Activated T-cell treated with anti-CD3 and anti-CD28 coated beads, Interleukin-2, amount 50 U/mL, for 48 hours (primary cell): ENCODE results near the gene UGT2A3.
"Not testable (repeated sequence)": the region's sequence is repeated elsewhere in the genome, so short reads cannot be mapped to it uniquely, and the experiment has no call there.

Experiments
- DNase-seq, 2 experiments: peaks; one replicate each; pipeline ENCODE4 v3.0.0-alpha.2; 2020

UGT2A3 gene

GRCh38 chr4:68951078-68951805 lies at the start of gene UGT2A3:
Gene UGT2A3 (minus strand): TSS chr4:68951804. CDS start chr4:68951760, 44 bp downstream.
- DNase-seq, result no peak

GRCh38 chr4:68997040-68997439 lies 45.4 kb upstream of the UGT2A3 start:
- DNase-seq, result no peak

DNA sequence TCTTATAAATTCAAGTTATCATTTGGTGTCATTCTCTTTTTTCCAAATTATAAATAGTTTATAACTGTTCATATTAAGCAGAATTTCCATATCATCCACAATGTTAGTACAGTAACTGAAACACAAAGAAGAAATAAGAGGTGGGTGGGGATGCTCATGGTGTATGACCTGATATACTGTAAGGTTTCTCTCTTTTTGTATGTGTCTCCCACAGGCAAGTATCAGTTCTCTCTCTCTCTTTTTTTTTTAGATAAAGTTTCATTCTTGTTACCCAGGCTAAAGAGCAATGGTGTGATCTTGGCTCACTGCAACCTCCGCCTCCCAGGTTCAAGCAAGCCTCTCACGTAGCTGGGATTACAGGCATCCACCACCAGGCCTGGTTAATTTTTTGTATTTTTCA lies 43.7 kb upstream of the UGT2A3 start:
- DNase-seq, result no peak

- no peak for DNase-seq
Observed at GRCh38 chr4:68987007-68987406, 35.4 kb upstream of the UGT2A3 start.

DNA sequence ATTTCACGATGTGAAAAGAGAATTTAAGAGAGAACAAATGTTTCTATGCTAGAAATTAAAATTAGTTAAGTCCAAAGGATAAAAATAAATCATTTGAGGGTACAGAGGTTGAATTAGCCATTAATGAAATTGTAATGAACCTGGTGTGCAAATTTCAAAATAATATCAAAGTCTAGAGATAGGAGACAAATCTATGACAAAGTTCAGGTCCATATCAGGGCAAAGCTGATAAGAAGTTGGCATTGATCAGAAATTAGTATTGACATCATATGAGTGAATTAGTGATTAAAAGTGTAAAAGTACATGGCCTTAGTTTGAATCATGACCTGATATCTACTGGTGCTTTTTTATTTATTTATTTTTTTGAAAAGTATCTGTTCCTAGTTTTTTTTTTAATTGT lies 33.8 kb upstream of the UGT2A3 start:
- no peak for DNase-seq

- DNase-seq, result no peak
Observed at GRCh38 chr4:68984947-68985346, 33.3 kb upstream of the UGT2A3 start.

GRCh38 chr4:68963374-68963773 lies 11.8 kb upstream of the UGT2A3 start:
- DNase-seq, result no peak

DNA sequence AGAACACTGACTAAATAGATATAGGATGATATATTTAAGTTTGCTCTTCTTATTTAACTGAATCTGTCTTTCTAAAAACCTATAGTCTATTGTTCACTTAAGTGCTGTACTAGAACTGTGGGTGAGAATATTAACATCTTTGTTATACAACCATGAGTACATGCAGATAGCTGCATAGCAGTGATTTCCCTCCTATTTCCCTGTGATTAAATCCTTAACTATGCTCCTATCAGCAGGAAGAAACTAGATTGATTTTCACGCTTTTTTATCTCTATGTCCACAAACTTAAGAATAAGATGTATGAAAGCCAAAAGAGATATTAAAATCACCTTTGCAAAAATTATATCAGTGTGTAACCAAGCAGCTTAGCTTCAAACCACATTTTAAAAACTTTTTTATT lies 11.3 kb upstream of the UGT2A3 start:
- no peak for DNase-seq

DNA sequence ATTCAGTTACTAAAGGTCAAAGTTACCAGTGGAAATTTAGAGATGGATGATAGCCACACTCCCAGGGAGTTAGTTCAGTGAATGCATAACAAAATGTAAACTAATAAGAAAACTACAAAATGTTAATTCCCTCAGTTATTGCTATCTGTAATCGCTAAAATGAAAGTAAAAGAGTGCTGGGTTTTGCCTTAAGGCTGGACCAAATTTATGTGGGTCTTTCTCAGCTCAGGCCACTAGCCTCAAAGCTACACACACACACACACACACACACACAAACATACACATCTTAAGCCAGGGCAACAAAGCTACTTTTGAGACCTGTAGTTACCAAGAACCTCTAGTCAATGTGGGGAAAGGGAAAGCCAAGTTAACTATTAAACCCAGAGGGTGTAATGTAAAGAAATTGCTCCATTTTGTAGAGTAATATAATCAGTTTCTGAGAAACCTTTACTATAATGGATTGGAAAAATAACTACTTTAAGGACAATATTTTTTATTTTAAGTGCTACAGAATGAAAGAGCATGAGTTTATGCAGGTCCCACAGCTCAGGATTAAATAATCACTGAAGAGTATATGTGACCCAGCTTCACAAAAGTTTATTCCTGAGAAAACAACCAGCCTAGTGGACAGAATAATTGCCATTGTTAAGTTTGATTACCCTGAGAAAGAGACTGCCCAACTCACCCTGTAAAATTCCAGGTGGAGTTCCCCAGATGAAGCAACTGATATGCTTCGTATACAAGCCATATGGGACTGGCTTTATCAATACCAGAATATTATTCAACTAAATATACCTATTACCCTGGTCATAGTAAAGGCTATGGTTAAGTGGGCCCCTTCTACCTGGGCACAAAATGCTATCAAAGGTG lies 8.9 kb upstream of the UGT2A3 start:
- no peak for DNase-seq

DNA sequence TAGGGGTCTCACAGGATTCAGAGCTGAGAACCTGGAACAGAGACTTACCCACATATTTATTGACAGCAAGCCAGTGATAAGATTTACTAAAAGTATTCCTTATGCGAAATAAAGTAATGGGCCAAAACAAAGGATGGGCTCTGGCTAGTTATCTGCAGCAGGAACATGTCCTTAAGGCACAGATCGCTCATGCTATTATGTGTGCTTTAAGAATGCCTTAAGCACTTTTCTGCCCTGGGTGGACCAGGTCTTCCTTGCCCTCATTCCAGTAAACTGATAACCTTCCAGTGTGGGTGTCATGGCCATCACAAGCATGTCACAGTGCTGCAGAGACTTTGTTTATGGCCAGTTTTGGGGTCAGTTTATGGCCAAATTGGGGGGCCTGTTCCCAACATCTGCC lies 7.5 kb upstream of the UGT2A3 start:
- DNase-seq, result not testable (repeated sequence)

DNA sequence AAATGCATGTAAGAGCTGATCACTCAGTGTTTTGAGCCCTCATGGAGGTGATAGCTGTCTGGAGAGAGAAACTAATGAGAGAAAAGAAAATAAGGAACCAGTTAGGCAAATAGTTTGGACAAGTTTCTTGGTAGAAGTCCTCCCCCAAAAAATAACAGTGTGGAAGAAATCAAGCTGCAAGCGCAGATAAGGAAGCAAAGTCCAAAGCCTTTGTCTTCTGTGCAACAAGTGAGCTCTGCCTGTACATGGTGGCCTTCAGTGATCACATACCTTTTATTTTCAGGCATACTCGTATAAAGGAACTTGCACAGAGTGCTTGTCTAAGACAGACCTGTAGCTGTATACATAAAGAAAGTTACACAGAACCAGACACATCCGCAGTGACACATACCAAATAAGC lies 2.5 kb upstream of the UGT2A3 start:
- no peak for DNase-seq

DNA sequence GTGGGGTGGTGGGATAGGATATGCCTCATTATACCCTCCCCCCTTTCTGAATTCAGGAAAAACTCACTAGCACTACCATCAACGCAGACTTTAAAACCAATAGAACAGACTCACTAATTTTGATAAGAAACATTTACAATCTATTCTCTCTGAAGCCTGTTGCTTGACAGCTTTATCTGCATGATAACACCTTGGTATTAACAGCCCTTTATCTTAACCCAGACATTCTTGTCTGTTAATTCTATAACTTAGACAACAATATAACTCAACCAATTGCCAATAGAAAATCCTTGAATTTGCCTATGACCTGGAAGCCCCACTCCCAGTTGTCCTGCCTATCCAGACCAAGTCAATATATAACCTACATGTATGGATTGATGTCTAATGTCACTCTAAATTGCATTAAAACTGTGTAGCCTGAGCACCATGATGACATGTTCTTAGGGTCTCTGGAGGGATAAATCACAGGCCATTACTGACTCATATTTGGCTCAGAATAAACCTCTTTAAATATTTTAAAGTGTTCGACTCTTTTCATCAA lies 1.5 kb upstream of the UGT2A3 start:
- DNase-seq, result no peak

- no peak for DNase-seq
Observed at GRCh38 chr4:68951806-68952585, 392 bp upstream of the UGT2A3 start.

DNA sequence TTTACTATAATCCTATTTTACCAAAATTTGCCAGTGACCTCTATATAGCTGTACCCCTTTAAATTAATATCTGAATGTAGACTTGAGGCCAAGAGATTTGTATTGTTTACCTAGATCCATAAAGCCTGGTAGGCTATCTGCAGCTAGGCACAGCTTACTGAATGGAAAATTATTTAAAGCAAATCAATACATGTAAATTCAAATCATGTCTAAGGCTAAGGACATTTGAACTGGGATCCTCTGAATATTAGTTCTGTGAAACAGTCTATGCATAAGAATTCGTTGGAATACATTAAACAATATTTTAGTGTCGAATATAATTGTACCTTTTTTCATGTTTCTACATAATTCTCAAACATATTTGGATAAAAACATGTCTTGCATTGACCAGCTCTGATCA lies 1.6 kb downstream of the UGT2A3 start:
- no peak for DNase-seq

- no peak for DNase-seq
Observed at GRCh38 chr4:68948985-68949384, 2.6 kb downstream of the UGT2A3 start.

DNA sequence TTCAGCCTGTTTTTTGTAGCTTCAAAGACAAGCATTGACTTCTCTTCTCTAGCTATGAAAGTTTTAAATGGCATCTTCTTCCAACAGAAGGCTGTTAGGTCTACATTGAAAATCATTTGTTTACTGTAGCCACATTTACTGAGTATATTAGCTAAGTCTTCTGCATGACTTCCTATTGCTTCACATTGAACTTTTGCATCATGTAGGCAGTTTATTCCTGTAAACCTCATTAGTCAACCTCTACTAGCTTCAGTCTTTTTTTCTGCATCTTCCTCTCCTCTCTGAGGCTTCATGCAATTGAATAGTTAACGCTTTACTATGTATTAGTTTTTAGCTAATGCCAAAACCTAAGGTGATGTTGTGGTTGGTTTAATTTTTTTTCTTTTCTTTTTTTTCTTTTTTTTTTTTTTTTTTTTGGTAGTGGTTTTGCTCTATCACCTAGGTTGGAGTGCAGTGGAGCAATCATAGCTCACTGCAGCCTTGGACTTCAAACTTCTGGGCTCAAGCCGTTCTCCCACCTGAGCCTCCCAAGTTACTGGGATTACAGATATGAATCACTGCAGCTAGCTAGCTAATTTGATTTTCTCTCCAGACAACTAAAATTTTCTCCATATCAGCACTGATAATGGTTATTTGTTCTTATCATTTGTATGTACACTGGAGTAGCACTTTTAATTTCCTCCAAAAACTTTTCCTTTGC lies 3.4 kb downstream of the UGT2A3 start:
- DNase-seq, result no peak

GRCh38 chr4:68929076-68929737 lies 22.4 kb downstream of the UGT2A3 start:
- DNase-seq, result no peak

- no peak for DNase-seq
Observed at GRCh38 chr4:68927165-68927564, 24.4 kb downstream of the UGT2A3 start.

DNA sequence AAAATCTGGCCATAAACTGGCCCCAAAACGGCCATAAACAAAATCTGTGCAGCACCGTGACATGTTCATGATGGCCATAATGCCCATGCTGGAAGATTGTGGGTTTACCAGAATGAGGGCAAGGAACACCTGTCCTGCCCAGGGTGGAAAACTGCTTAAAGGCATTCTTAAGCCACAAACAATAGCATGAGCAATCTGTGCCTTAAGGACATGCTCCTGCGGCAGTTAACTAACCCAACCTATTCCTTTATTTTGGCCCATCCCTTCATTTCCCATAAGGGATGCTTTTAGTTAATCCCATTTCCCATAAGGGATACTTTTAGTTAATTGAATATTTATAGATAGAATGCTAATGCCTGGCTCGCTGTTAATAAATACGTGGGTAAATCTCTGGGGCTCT lies 29.4 kb downstream of the UGT2A3 start:
- not testable (repeated sequence) for DNase-seq

- no peak for DNase-seq
Observed at GRCh38 chr4:68921051-68921450, 30.6 kb downstream of the UGT2A3 start.

DNA sequence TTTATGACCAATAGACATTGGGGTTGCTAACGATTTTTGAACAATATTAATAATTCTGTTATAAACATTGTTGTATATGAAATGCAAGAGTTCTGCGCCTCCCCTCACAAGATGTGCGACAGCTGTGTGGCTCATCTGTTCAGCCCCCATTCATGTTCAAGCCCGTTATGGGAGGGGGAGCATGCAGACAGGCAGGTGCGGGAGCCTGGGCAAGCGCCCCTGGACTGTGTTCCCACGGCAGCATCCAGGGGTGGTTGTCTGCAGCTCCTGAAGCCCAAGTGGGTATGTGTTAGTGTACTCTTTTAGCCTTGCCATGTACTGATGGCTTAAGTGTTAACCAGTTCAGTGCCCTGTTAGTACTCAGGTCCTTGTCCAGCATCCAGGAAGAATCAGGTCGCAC lies 34.6 kb downstream of the UGT2A3 start:
- DNase-seq, result no peak

DNA sequence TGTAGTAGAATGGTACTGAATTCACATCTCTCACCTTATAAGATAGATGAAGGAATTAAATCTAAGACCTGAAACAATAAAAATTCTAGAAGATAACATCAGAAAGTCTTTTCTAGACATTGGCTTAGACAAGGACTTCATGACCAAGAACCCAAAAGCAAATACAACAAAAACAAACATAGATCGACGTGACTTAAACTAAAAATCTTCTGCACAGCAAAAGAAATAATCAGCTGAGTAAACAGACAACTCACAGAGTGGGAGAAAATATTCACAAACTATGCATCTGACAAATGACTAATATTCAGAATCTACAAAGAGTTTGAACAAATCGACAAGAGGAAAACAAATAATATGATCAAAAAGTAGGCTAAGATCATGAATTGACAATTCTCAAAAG lies 38.8 kb downstream of the UGT2A3 start:
- no peak for DNase-seq
